COR-L47 (cell line): Measurements from ENCODE around the gene TLR10.

Experiments used
- DNase-seq: peaks from one replicate; lab custom pipeline; 2025; lab: John Stamatoyannopoulos, UW

Gene TLR10

GRCh38 chr4:38764277-38764676, 18.5 kb downstream of the TLR10 start:
- DNase-seq = no peak

GRCh38 chr4:38762560-38762959, 20.2 kb downstream of the TLR10 start:
- no peak for DNase-seq

GRCh38 chr4:38759790-38760122, 23.0 kb downstream of the TLR10 start:
- DNase-seq = no peak

- DNase-seq = no peak
Observed at GRCh38 chr4:38759113-38759789, 23.5 kb downstream of the TLR10 start.

GRCh38 chr4:38757945-38758600, 24.7 kb downstream of the TLR10 start:
- peak; percentile 15 for DNase-seq

GRCh38 chr4:38752941-38753806, 29.6 kb downstream of the TLR10 start:
- no peak for DNase-seq

- DNase-seq = no peak
Observed at GRCh38 chr4:38752372-38752940, 30.3 kb downstream of the TLR10 start.

- DNase-seq = no peak
Observed at GRCh38 chr4:38751341-38752010, 31.3 kb downstream of the TLR10 start.

- DNase-seq = no peak
Observed at GRCh38 chr4:38749336-38749735, 33.5 kb downstream of the TLR10 start.

GRCh38 chr4:38747629-38748028, 35.2 kb downstream of the TLR10 start:
- no peak for DNase-seq

GRCh38 chr4:38745881-38746280, 36.9 kb downstream of the TLR10 start:
- no peak for DNase-seq

- no peak for DNase-seq
Observed at GRCh38 chr4:38743866-38744265, 38.9 kb downstream of the TLR10 start.

GRCh38 chr4:38740303-38740702, 42.5 kb downstream of the TLR10 start:
- no peak for DNase-seq

- DNase-seq = no peak
Observed at GRCh38 chr4:38738940-38739803, 43.6 kb downstream of the TLR10 start.

- DNase-seq = no peak
Observed at GRCh38 chr4:38735870-38736269, 46.9 kb downstream of the TLR10 start.

- DNase-seq = no peak
Observed at GRCh38 chr4:38734911-38735310, 47.9 kb downstream of the TLR10 start.

GRCh38 chr4:38734446-38734845, 48.3 kb downstream of the TLR10 start:
- no peak for DNase-seq

GRCh38 chr4:38733663-38734062, 49.1 kb downstream of the TLR10 start:
- DNase-seq = no peak

GRCh38 chr4:38730830-38731646, 51.8 kb downstream of the TLR10 start:
- DNase-seq = peak; percentile 48

GRCh38 chr4:38730493-38730829, 52.3 kb downstream of the TLR10 start:
- no peak for DNase-seq
